ENCODE results near the gene SEZ6.

Gene SEZ6

GRCh38 chr17:28996554-28997096 lies 9.2 kb downstream of the SEZ6 start:
- Mint-ChIP-seq H3K4me3 (no peak overlapping the region), H3K36me3 (no peaks in the 10 kb centered on the region), H3K4me1 (no peaks in the 10 kb centered on the region), H3K9me3 (no peaks in the 10 kb centered on the region), H3K27ac (no peak overlapping the region)
- no peak for ATAC-seq
- no peak for DNase-seq (ENCODE audit: low spot score in 2 of 2)

- H3K9me3 Mint-ChIP-seq = no peaks in the 10 kb centered on the region
- DNase-seq (ENCODE audit: low spot score in 2 of 2) (no peak), ATAC-seq (no peak)
- H3K27ac Mint-ChIP-seq = no peak overlapping the region
- H3K4me3 Mint-ChIP-seq = no peak overlapping the region
- peaks cover 2% of the 10 kb centered on the region for H3K4me1 Mint-ChIP-seq
- no peaks in the 10 kb centered on the region for H3K36me3 Mint-ChIP-seq
These were observed 12.0 kb downstream of the SEZ6 start for GRCh38 chr17:28993645-28994426.

GRCh38 chr17:28992625-28993600 lies 12.9 kb downstream of the SEZ6 start:
- no peak for ATAC-seq
- no peaks in the 10 kb centered on the region for H3K9me3 Mint-ChIP-seq
- no peak overlapping the region for H3K27ac Mint-ChIP-seq
- no peaks in the 10 kb centered on the region for H3K36me3 Mint-ChIP-seq
- DNase-seq (ENCODE audit: low spot score in 2 of 2) = no peak
- H3K4me1 Mint-ChIP-seq = peaks cover 11% of the 10 kb centered on the region
- no peak overlapping the region for H3K4me3 Mint-ChIP-seq

- Mint-ChIP-seq H3K4me1 (peaks cover 12% of the 10 kb centered on the region), H3K27ac (no peak overlapping the region), H3K9me3 (no peaks in the 10 kb centered on the region), H3K4me3 (no peak overlapping the region), H3K36me3 (no peaks in the 10 kb centered on the region)
- no peak for ATAC-seq
- no peak for DNase-seq (ENCODE audit: low spot score in 2 of 2)
These were observed 13.6 kb downstream of the SEZ6 start for GRCh38 chr17:28992185-28992584.

- H3K9me3 Mint-ChIP-seq = no peaks in the 10 kb centered on the region
- H3K4me1 Mint-ChIP-seq = peaks cover 12% of the 10 kb centered on the region
- H3K4me3 Mint-ChIP-seq = no peak overlapping the region
- no peak overlapping the region for H3K27ac Mint-ChIP-seq
- DNase-seq (ENCODE audit: low spot score in 2 of 2) (no peak), ATAC-seq (no peak)
- no peaks in the 10 kb centered on the region for H3K36me3 Mint-ChIP-seq
These were observed 14.1 kb downstream of the SEZ6 start for GRCh38 chr17:28991779-28992178.

GRCh38 chr17:28989028-28989427 lies 16.8 kb downstream of the SEZ6 start:
- H3K27ac Mint-ChIP-seq = peak overlapping the region; percentile 44
- no peak for DNase-seq (ENCODE audit: low spot score in 2 of 2)
- no peak for ATAC-seq
- peaks cover 12% of the 10 kb centered on the region for H3K4me1 Mint-ChIP-seq
- no peaks in the 10 kb centered on the region for H3K9me3 Mint-ChIP-seq
- no peak overlapping the region for H3K4me3 Mint-ChIP-seq
- H3K36me3 Mint-ChIP-seq = no peaks in the 10 kb centered on the region

- no peaks in the 10 kb centered on the region for H3K36me3 Mint-ChIP-seq
- peak in 1 of 2 donors; percentile 56 for DNase-seq (ENCODE audit: low spot score in 2 of 2)
- H3K9me3 Mint-ChIP-seq = no peaks in the 10 kb centered on the region
- H3K27ac Mint-ChIP-seq = peak overlapping the region; percentile 44
- no peak overlapping the region for H3K4me3 Mint-ChIP-seq
- peaks cover 16% of the 10 kb centered on the region for H3K4me1 Mint-ChIP-seq
- ATAC-seq = peak; percentile 50
These were observed 17.4 kb downstream of the SEZ6 start for GRCh38 chr17:28988475-28988874.

- Mint-ChIP-seq H3K4me1 (peaks cover 30% of the 10 kb centered on the region), H3K9me3 (no peaks in the 10 kb centered on the region), H3K36me3 (peaks cover 4% of the 10 kb centered on the region), H3K4me3 (no peak overlapping the region), H3K27ac (no peak overlapping the region)
- ATAC-seq = no peak
- no peak for DNase-seq (ENCODE audit: low spot score in 2 of 2)
These were observed 18.8 kb downstream of the SEZ6 start for GRCh38 chr17:28986714-28987655.

- Mint-ChIP-seq H3K36me3 (peaks cover 4% of the 10 kb centered on the region), H3K4me3 (no peak overlapping the region), H3K9me3 (no peaks in the 10 kb centered on the region), H3K4me1 (peaks cover 38% of the 10 kb centered on the region), H3K27ac (no peak overlapping the region)
- ATAC-seq = no peak
- no peak for DNase-seq (ENCODE audit: low spot score in 2 of 2)
These were observed 19.7 kb downstream of the SEZ6 start for GRCh38 chr17:28985950-28986713.

GRCh38 chr17:28983286-28984230 lies 22.3 kb downstream of the SEZ6 start:
- no peak overlapping the region for H3K4me3 Mint-ChIP-seq
- no peak for ATAC-seq

GRCh38 chr17:28982131-28982793 lies 23.6 kb downstream of the SEZ6 start:
- H3K4me3 Mint-ChIP-seq = no peak overlapping the region

More at GRCh38 chr17:28983286-28984230, 22.3 kb downstream of the SEZ6 start:
- H3K4me1 Mint-ChIP-seq = peaks cover 34% of the 10 kb centered on the region
- peaks cover 4% of the 10 kb centered on the region for H3K36me3 Mint-ChIP-seq
- H3K27ac Mint-ChIP-seq = peak overlapping the region; percentile 82
- DNase-seq (ENCODE audit: low spot score in 2 of 2) = no peak
- H3K9me3 Mint-ChIP-seq = no peaks in the 10 kb centered on the region

GRCh38 chr17:28978356-28978964 lies 27.4 kb downstream of the SEZ6 start:
- Mint-ChIP-seq H3K27ac (peak overlapping the region; percentile 51), H3K9me3 (no peaks in the 10 kb centered on the region)
- no peak for ATAC-seq

More at GRCh38 chr17:28982131-28982793, 23.6 kb downstream of the SEZ6 start:
- Mint-ChIP-seq H3K36me3 (peaks cover 4% of the 10 kb centered on the region), H3K27ac (peak overlapping the region; percentile 82), H3K4me1 (peaks cover 33% of the 10 kb centered on the region), H3K9me3 (no peaks in the 10 kb centered on the region)
- ATAC-seq = peak; percentile 85
- DNase-seq (ENCODE audit: low spot score in 2 of 2) = peak; percentile 14 to 61

More at GRCh38 chr17:28978356-28978964, 27.4 kb downstream of the SEZ6 start:
- H3K36me3 Mint-ChIP-seq = peaks cover 4% of the 10 kb centered on the region
- no peak overlapping the region for H3K4me3 Mint-ChIP-seq
- peaks cover 30% of the 10 kb centered on the region for H3K4me1 Mint-ChIP-seq
- no peak for DNase-seq (ENCODE audit: low spot score in 2 of 2)

Measured in stimulated activated effector memory CD8-positive, alpha-beta T cell treated with anti-CD3 and anti-CD28 coated beads, Interleukin-12 subunit alpha, Interleukin-12 subunit beta, amount 100 ng/mL, for 72 hours (primary cell).